Measurements from ENCODE around the gene TRIM50.

DNA sequence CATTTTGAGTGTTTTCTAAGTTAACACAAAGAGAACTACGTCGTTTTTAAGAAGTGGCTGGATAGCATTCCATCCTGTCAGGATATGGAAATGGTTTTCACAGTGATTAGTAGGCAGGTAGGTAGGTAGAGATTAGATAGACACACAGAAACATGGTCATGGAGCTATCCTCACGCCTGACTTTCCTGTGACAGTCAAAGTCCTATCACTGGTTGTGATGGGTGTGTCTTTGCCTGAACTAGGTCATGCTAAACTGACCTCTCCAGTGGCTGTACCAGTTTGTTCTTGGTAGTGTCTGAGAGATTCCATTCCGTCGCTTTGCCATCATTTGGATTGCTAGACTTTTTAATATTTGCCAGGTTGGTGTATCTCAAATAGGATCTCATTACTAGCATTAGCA is 28.3 kb upstream of the TRIM50 start:
- TF ChIP-seq, protein P1, sequence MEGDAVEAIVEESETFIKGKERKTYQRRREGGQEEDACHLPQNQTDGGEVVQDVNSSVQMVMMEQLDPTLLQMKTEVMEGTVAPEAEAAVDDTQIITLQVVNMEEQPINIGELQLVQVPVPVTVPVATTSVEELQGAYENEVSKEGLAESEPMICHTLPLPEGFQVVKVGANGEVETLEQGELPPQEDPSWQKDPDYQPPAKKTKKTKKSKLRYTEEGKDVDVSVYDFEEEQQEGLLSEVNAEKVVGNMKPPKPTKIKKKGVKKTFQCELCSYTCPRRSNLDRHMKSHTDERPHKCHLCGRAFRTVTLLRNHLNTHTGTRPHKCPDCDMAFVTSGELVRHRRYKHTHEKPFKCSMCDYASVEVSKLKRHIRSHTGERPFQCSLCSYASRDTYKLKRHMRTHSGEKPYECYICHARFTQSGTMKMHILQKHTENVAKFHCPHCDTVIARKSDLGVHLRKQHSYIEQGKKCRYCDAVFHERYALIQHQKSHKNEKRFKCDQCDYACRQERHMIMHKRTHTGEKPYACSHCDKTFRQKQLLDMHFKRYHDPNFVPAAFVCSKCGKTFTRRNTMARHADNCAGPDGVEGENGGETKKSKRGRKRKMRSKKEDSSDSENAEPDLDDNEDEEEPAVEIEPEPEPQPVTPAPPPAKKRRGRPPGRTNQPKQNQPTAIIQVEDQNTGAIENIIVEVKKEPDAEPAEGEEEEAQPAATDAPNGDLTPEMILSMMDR (IDR thresholded peaks at IDR 0.05 in 4 of 5, conservative IDR thresholded peaks at IDR 0.05 in 1 of 5) = no peak
- TF ChIP-seq POLR2A (IDR thresholded peaks at IDR 0.05) = no peak
